H9 (cell line): ENCODE measurements around the gene TSPAN32. TPM values are rescaled to one million over a fixed set of nuclear protein-coding genes. Genes with fewer than 3 reads are reported as not detected.
A peak's percentile ranks its signal among the peaks of the same experiment; 100 is the strongest.

Experiments
- DNase-seq: peaks from one replicate; pipeline ENCODE4 v3.0.0-alpha.2; 2017
- H2AFZ ChIP-seq: one replicate; pipeline ENCODE4 v1.6.1; 2013; ENCODE audit warnings: mild to moderate bottlenecking, low read length, control low read depth, moderate library complexity
- H2AK5ac ChIP-seq: 2 replicates; pipeline ENCODE4 v1.6.1; 2013; ENCODE audit warnings: low read length, control low read depth, mixed read lengths; ENCODE audit not compliant: insufficient read length
- H2BK120ac ChIP-seq: one replicate; pipeline ENCODE4 v1.6.1; 2013; ENCODE audit warnings: low read depth, mild to moderate bottlenecking, low read length, control low read depth, inconsistent platforms; ENCODE audit not compliant: poor library complexity, severe bottlenecking
- H2BK12ac ChIP-seq: 2 replicates; pipeline ENCODE4 v1.6.1; 2013; ENCODE audit warnings: low read length, control low read depth, mixed read lengths, low read depth; ENCODE audit not compliant: insufficient read length
- H2BK15ac ChIP-seq: 2 replicates; pipeline ENCODE4 v1.6.1; 2013; ENCODE audit warnings: low read depth, low read length, control low read depth
- H2BK20ac ChIP-seq: one replicate; pipeline ENCODE4 v1.6.1; 2013; ENCODE audit warnings: low read depth, mild to moderate bottlenecking, low read length, control low read depth, inconsistent platforms; ENCODE audit not compliant: poor library complexity, severe bottlenecking
- H2BK5ac ChIP-seq: 2 replicates; pipeline ENCODE4 v1.6.1; 2013; ENCODE audit warnings: low read length, control low read depth, mixed read lengths; ENCODE audit not compliant: insufficient read length
- H3K14ac ChIP-seq: 2 replicates; pipeline ENCODE4 v1.6.1; 2013; ENCODE audit warnings: low read length, control low read depth; ENCODE audit not compliant: insufficient read depth
- H3K18ac ChIP-seq: 2 replicates; pipeline ENCODE4 v1.6.1; 2013; ENCODE audit warnings: low read depth, mild to moderate bottlenecking, mixed read lengths, low read length, control low read depth; ENCODE audit not compliant: insufficient read length
- H3K23ac ChIP-seq: 2 replicates; pipeline ENCODE4 v1.6.1; 2013; ENCODE audit warnings: low read length, control low read depth, mixed read lengths, low read depth; ENCODE audit not compliant: insufficient read length
- H3K23me2 ChIP-seq: 2 replicates; pipeline ENCODE4 v1.6.1; 2013; ENCODE audit warnings: low read depth, mild to moderate bottlenecking, mixed read lengths, low read length, control low read depth; ENCODE audit not compliant: insufficient read length, poor library complexity, severe bottlenecking
- H3K27ac ChIP-seq: 2 replicates; pipeline ENCODE4 v1.5.1; 2013; ENCODE audit warnings: low read length, control low read depth, mixed read lengths, low read depth; ENCODE audit not compliant: insufficient read length
- H3K27me3 ChIP-seq: 2 replicates; pipeline ENCODE4 v1.6.1; 2013; ENCODE audit warnings: low read length, control low read depth, inconsistent platforms; ENCODE audit not compliant: insufficient read depth
- H3K4ac ChIP-seq: 2 replicates; pipeline ENCODE4 v1.6.1; 2013; ENCODE audit warnings: low read depth, mild to moderate bottlenecking, control low read depth, inconsistent platforms, low read length, moderate library complexity
- H3K4me1 ChIP-seq: 2 replicates; pipeline ENCODE4 v1.6.1; 2013; ENCODE audit warnings: low read length, control low read depth, inconsistent platforms; ENCODE audit not compliant: insufficient read depth
- H3K4me2 ChIP-seq: 2 replicates; pipeline ENCODE4 v1.6.1; 2013; ENCODE audit warnings: low read length, control low read depth, mixed read lengths; ENCODE audit not compliant: insufficient read length, insufficient read depth
- H3K56ac ChIP-seq: 2 replicates; pipeline ENCODE4 v1.6.1; 2013; ENCODE audit warnings: low read depth, mild to moderate bottlenecking, mixed read lengths, low read length, control low read depth; ENCODE audit not compliant: insufficient read length
- H3K79me1 ChIP-seq: 2 replicates; pipeline ENCODE4 v1.6.1; 2013; ENCODE audit warnings: low read depth, mild to moderate bottlenecking, moderate library complexity, low read length, control low read depth, inconsistent platforms; ENCODE audit not compliant: insufficient read depth, poor library complexity, severe bottlenecking
- H3K79me2 ChIP-seq: 2 replicates; pipeline ENCODE4 v1.6.1; 2013; ENCODE audit warnings: low read length, control low read depth, inconsistent platforms; ENCODE audit not compliant: insufficient read depth
- H3K9ac ChIP-seq: 2 replicates; pipeline ENCODE4 v1.6.1; 2013; ENCODE audit warnings: low read length, control low read depth, mixed read lengths; ENCODE audit not compliant: insufficient read length; ENCODE audit errors: extremely low read depth
- H3K9me3 ChIP-seq: one replicate; pipeline ENCODE4 v1.6.1; 2013; ENCODE audit warnings: low read depth, low read length, inconsistent platforms; ENCODE audit not compliant: control insufficient read depth
- H3T11ph ChIP-seq: one replicate; pipeline ENCODE4 v1.6.1; 2013; ENCODE audit warnings: mild to moderate bottlenecking, low read length, control low read depth, inconsistent platforms
- H4K20me1 ChIP-seq: one replicate; pipeline ENCODE4 v1.6.1; 2013; ENCODE audit not compliant: control insufficient read depth, insufficient read length, insufficient read depth
- H4K5ac ChIP-seq: 2 replicates; pipeline ENCODE4 v1.6.1; 2013; ENCODE audit warnings: low read depth, mild to moderate bottlenecking, mixed read lengths, low read length, control low read depth; ENCODE audit not compliant: insufficient read length
- H4K8ac ChIP-seq: replicated peaks from 2 replicates; pipeline ENCODE4 v1.6.1; 2013; ENCODE audit warnings: low read length, control low read depth, mixed read lengths, low read depth; ENCODE audit not compliant: insufficient read length
- H4K91ac ChIP-seq: 2 replicates; pipeline ENCODE4 v1.6.1; 2013; ENCODE audit warnings: low read depth, mild to moderate bottlenecking, moderate library complexity, mixed read lengths, low read length, control low read depth; ENCODE audit not compliant: insufficient read length
- H3K27ac Mint-ChIP-seq, 3 experiments: 2 replicates in 2 of 3; 3 replicates in 1 of 3; pipeline ENCODE4 v1.8.0; 2020 to 2021; ENCODE audit warnings: mixed read lengths in 3 of 3, mild to moderate bottlenecking in 1 of 3, moderate library complexity in 1 of 3
- H3K27me3 Mint-ChIP-seq: 2 replicates; pipeline ENCODE4 v1.8.0; 2021; ENCODE audit warnings: low read depth, mild to moderate bottlenecking, moderate library complexity, mixed read lengths
- H3K36me3 Mint-ChIP-seq, 3 experiments: 2 replicates in 2 of 3; 3 replicates in 1 of 3; pipeline ENCODE4 v1.8.0; 2020 to 2021; ENCODE audit warnings: low read depth in 3 of 3, mixed read lengths in 3 of 3; ENCODE audit not compliant: insufficient read depth in 1 of 3
- H3K4me1 Mint-ChIP-seq, 2 experiments: 2 replicates each; pipeline ENCODE4 v1.8.0; 2020; ENCODE audit warnings: mixed read lengths in 2 of 2
- H3K4me3 Mint-ChIP-seq, 2 experiments: 2 replicates in 1 of 2; 3 replicates in 1 of 2; pipeline ENCODE4 v1.8.0; 2020 to 2021; ENCODE audit warnings: mild to moderate bottlenecking in 2 of 2, mixed read lengths in 2 of 2, moderate library complexity in 1 of 2
- H3K9me3 Mint-ChIP-seq, 2 experiments: 2 replicates in 1 of 2; 3 replicates in 1 of 2; pipeline ENCODE4 v1.8.0; 2020; ENCODE audit warnings: mild to moderate bottlenecking in 2 of 2, mixed read lengths in 2 of 2, moderate library complexity in 1 of 2
- CTCF ChIP-seq: fragments of 200-600 bp; sonication (generic); conservative IDR thresholded peaks from 3 replicates; pipeline ENCODE4 v1.8.0; 2021; ENCODE audit warnings: antibody characterized with exemption, mild to moderate bottlenecking
- WGBS: extraction: QIAGEN DNeasy Blood & Tissue Kit; methylation state at CpG from one replicate; pipeline ENCODE4 v1.1.7; 2013; ENCODE audit warnings: missing lambda C conversion rate, low lambda C conversion rate, mixed read lengths; ENCODE audit not compliant: insufficient read length; ENCODE audit errors: extremely low coverage; 5-methylcytosine and 5-hydroxymethylcytosine counted together
- total RNA-seq: library from RNA; stranded (reverse); gene quantifications from 2 replicates; pipeline ENCODE4 v1.2.1, GENCODE V29; 2021

Gene TSPAN32
- total RNA-seq, 1 experiment from 2014 or later, result not detected

- Mint-ChIP-seq H3K4me3 (no peak overlapping the region), H3K9me3 (peaks cover 0 to 9% of the 10 kb centered on the region in 2 experiments; a peak in 2 of 5 replicates), H3K4me1 (no peaks in the 10 kb centered on the region), H3K27me3 (peaks cover 52% of the 10 kb centered on the region), H3K36me3 (no peaks in the 10 kb centered on the region; a peak in 1 of 7 replicates), H3K27ac (no peak overlapping the region; a peak in 1 of 7 replicates)
- H3K4me1 ChIP-seq, result no peaks in the 10 kb centered on the region
- no peak overlapping the region for H2BK15ac ChIP-seq
- H2AFZ ChIP-seq, result no peak overlapping the region
- no peak overlapping the region for H3K56ac ChIP-seq
- no peaks in the 10 kb centered on the region for H3K23me2 ChIP-seq
- peak; percentile 17 for DNase-seq
- no peak overlapping the region for H3K9ac ChIP-seq
- no peak overlapping the region for H2BK20ac ChIP-seq
- no peak overlapping the region for H2BK5ac ChIP-seq
- no peak overlapping the region for H3K14ac ChIP-seq
- H3T11ph ChIP-seq, result no peak overlapping the region
- H2BK12ac ChIP-seq, result no peak overlapping the region
- no peak overlapping the region for H3K27ac ChIP-seq
- no peak overlapping the region for H2BK120ac ChIP-seq
- no peaks in the 10 kb centered on the region for H3K27me3 ChIP-seq
- no peak for TF ChIP-seq CTCF
- no peak overlapping the region for H4K91ac ChIP-seq
- H3K9me3 ChIP-seq, result no peaks in the 10 kb centered on the region
- H4K20me1 ChIP-seq, result peaks cover 2% of the 10 kb centered on the region
- no peak overlapping the region for H4K8ac ChIP-seq
- no peak overlapping the region for H3K4ac ChIP-seq
- no peaks in the 10 kb centered on the region for H3K79me2 ChIP-seq
- no peaks in the 10 kb centered on the region for H3K79me1 ChIP-seq
- no peak overlapping the region for H3K18ac ChIP-seq
- WGBS, result no CpG with 5 or more reads among the region's 14 CpGs
- no peak overlapping the region for H3K4me2 ChIP-seq
- no peak overlapping the region for H2AK5ac ChIP-seq
- H3K23ac ChIP-seq, result no peak overlapping the region
- H4K5ac ChIP-seq, result no peak overlapping the region
These were observed 45.4 kb upstream of the TSPAN32 start for GRCh38 chr11:2256293-2256913.
